ENCODE measurements around the gene MS4A12.
"Not testable (repeated sequence)": the region's sequence is repeated elsewhere in the genome, so short reads cannot be mapped to it uniquely, and the experiment has no call there.

The MS4A12 gene

GRCh38 chr11:60511393-60511792 lies 18.8 kb downstream of the MS4A12 start:
- DNase-seq (ENCODE audit: insufficient read length, low spot score) (no peak), FAIRE-seq (no peak)

GRCh38 chr11:60512651-60513225 lies 20.2 kb downstream of the MS4A12 start:
- FAIRE-seq (no peak), DNase-seq (ENCODE audit: insufficient read length, low spot score) (no peak)

- no peak for DNase-seq (ENCODE audit: insufficient read length, low spot score)
- no peak for FAIRE-seq
Measured at GRCh38 chr11:60513496-60514460, 21.2 kb downstream of the MS4A12 start.

GRCh38 chr11:60515144-60515855 lies 22.7 kb downstream of the MS4A12 start, which contains the start of gene MS4A13:
MS4A13 (plus strand) TSS chr11:60515392; CDS start chr11:60518084, 2,692 bp downstream.
- DNase-seq (ENCODE audit: insufficient read length, low spot score) (no peak), FAIRE-seq (no peak)

- DNase-seq (ENCODE audit: insufficient read length, low spot score) (no peak), FAIRE-seq (no peak)
Measured at GRCh38 chr11:60528465-60528864, 35.9 kb downstream of the MS4A12 start.

GRCh38 chr11:60528934-60529333 lies 36.4 kb downstream of the MS4A12 start:
- FAIRE-seq (no peak), DNase-seq (ENCODE audit: insufficient read length, low spot score) (no peak)

- DNase-seq (ENCODE audit: insufficient read length, low spot score), result no peak
- FAIRE-seq, result no peak
Measured at GRCh38 chr11:60530454-60531100, 38.0 kb downstream of the MS4A12 start.

GRCh38 chr11:60532383-60532782 lies 39.8 kb downstream of the MS4A12 start:
- DNase-seq (ENCODE audit: insufficient read length, low spot score); FAIRE-seq: not testable (repeated sequence)

GRCh38 chr11:60538627-60539026 lies 46.0 kb downstream of the MS4A12 start:
- not testable (repeated sequence) for FAIRE-seq; DNase-seq (ENCODE audit: insufficient read length, low spot score)

- no peak for FAIRE-seq
- DNase-seq (ENCODE audit: insufficient read length, low spot score), result no peak
Measured at GRCh38 chr11:60544077-60544476, 51.5 kb downstream of the MS4A12 start.

Measured in HTR-8/SVneo (cell line).